ENCODE data around the gene RAB6A. TPM values are rescaled to one million over a fixed set of nuclear protein-coding genes. Genes with fewer than 3 reads are reported as not detected.

The RAB6A gene
- total and polyA plus RNA-seq, 3 experiments from 2014 or later = 66.9 to 125 (median 69.9) TPM

DNA sequence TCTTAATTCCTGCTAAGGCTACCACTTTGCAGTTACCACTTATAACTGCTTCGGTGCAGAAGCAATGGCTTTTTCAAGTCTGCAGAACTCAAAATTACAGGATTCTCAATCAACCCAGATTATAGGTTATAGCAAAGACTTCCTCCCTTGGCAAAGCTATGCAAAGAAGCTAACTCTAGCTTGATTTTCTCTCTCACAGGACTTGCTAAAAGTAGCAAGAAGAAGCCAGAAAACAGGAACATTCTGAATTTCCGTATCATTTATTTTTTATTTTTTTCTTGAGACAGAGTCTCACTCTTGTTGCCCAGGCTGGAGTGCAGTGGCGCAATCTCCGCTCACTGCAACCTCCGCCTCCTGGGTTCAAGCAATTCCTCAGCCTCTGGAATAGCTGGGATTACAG is 125.2 kb downstream of the RAB6A start:
- ChIA-PET CTCF (interaction anchor here (6.3 kb wide), 1 partner anchor 11 kb away, joined by 28 read pairs; no protein-coding TSS in a partner anchor), POLR2A (no interaction called here)
- Histone ChIP-seq H3K9me3 (ENCODE audit: low read length) (no peaks in the 10 kb centered on the region), H3K36me3 (ENCODE audit: insufficient read depth, low read length) (no peaks in the 10 kb centered on the region), H3K27ac (ENCODE audit: low read depth, low read length) (no peak overlapping the region), H3K4me1 (ENCODE audit: insufficient read depth, low read length) (peaks cover 12% of the 10 kb centered on the region), H3K27me3 (ENCODE audit: insufficient read depth, low read length, poor library complexity, severe bottlenecking) (no peaks in the 10 kb centered on the region), H3K4me3 (ENCODE audit: low read length) (no peak overlapping the region)
- no peak overlapping the region for H3K27ac Mint-ChIP-seq
- no peaks in the 10 kb centered on the region for H3K36me3 Mint-ChIP-seq
- DNase-seq = no peak
- peaks cover 0 to 5% (median 0%) of the 10 kb centered on the region in 3 donors for H3K4me1 Mint-ChIP-seq
- no peaks in the 10 kb centered on the region for H3K9me3 Mint-ChIP-seq
- no peak overlapping the region for H3K4me3 Mint-ChIP-seq
- peaks cover 2 to 12% of the 10 kb centered on the region in 2 donors for H3K27me3 Mint-ChIP-seq

DNA sequence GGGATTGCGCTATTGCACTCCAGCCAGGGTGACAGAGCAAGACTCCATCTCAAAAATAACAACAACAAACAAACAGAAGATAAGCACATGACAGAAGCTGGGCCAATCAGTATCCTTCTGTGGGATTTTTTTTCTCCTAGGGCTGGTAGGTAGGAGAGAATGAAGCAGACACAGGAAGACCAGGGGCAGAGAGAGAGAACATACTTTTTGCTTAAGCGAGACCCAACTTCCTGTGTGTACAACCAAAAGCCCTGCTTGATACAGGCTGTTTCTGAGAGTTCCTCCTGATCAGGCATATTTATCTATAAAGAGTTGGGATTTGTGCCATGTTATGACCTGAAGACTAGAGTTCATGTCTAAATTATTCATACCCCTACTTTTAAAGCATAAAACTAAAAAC is 126.9 kb downstream of the RAB6A start:
- H3K27ac ChIP-seq (ENCODE audit: low read depth, low read length) = no peak overlapping the region
- H3K9me3 Mint-ChIP-seq = no peaks in the 10 kb centered on the region

DNA sequence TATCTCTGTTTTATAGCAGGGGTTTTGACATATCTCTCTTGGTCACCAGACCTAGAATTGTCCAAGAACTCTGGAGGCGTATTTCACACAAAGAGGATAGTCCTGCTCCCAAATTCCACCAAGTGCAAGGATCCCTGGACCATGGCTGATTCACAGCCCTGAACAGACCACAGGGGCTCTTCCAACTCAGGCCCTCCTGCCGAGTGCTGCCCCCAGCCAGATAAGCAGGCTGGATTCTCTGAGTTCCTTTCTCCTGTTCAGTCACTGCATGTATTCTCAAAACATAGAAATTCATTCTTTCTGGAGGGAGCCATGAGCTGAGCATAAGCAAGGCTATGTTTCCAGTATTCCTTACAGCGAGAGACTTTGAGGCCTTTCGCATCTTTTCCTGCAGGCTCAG is 127.9 kb downstream of the RAB6A start:
- Histone ChIP-seq H3K9me3 (ENCODE audit: low read length) (no peaks in the 10 kb centered on the region), H3K4me1 (ENCODE audit: insufficient read depth, low read length) (peaks cover 12% of the 10 kb centered on the region), H3K4me3 (ENCODE audit: low read length) (no peak overlapping the region), H3K27me3 (ENCODE audit: insufficient read depth, low read length, poor library complexity, severe bottlenecking) (no peaks in the 10 kb centered on the region), H3K27ac (ENCODE audit: low read depth, low read length) (no peak overlapping the region), H3K36me3 (ENCODE audit: insufficient read depth, low read length) (no peaks in the 10 kb centered on the region)
- H3K27ac Mint-ChIP-seq = no peak overlapping the region
- CTCF ChIA-PET = interaction anchor here (0.8 to 6.3 kb wide), 2 partner anchors 8 to 29 kb away, joined by 3 to 28 read pairs; no protein-coding TSS in a partner anchor
- DNase-seq = no peak
- POLR2A ChIA-PET = no interaction called here
- no peaks in the 10 kb centered on the region for H3K9me3 Mint-ChIP-seq
- H3K27me3 Mint-ChIP-seq = peaks cover 1 to 4% of the 10 kb centered on the region in 2 donors
- no peak overlapping the region for H3K4me3 Mint-ChIP-seq
- H3K36me3 Mint-ChIP-seq = no peaks in the 10 kb centered on the region
- H3K4me1 Mint-ChIP-seq = peaks cover 0 to 5% (median 0%) of the 10 kb centered on the region in 3 donors

More for the DNA sequence above, 126.9 kb downstream of the RAB6A start:
- Histone ChIP-seq H3K27me3 (ENCODE audit: insufficient read depth, low read length, poor library complexity, severe bottlenecking) (no peaks in the 10 kb centered on the region), H3K4me1 (ENCODE audit: insufficient read depth, low read length) (peaks cover 12% of the 10 kb centered on the region), H3K36me3 (ENCODE audit: insufficient read depth, low read length) (no peaks in the 10 kb centered on the region), H3K4me3 (ENCODE audit: low read length) (no peak overlapping the region), H3K9me3 (ENCODE audit: low read length) (no peaks in the 10 kb centered on the region)
- Mint-ChIP-seq H3K27ac (peak overlapping the region in 1 of 8 donors; percentile 51), H3K4me3 (no peak overlapping the region), H3K4me1 (peaks cover 0 to 5% (median 0%) of the 10 kb centered on the region in 3 donors), H3K27me3 (peaks cover 0 to 4% of the 10 kb centered on the region in 2 donors), H3K36me3 (no peaks in the 10 kb centered on the region)
- peak in 1 of 5 donors; percentile 16 for DNase-seq
- ChIA-PET CTCF (interaction anchor here (6.3 kb wide), 1 partner anchor 9 kb away, joined by 28 read pairs; no protein-coding TSS in a partner anchor), POLR2A (interaction anchor here (0.6 kb wide), 1 partner anchor 266 kb away, joined by 3 read pairs; no protein-coding TSS in a partner anchor)

DNA sequence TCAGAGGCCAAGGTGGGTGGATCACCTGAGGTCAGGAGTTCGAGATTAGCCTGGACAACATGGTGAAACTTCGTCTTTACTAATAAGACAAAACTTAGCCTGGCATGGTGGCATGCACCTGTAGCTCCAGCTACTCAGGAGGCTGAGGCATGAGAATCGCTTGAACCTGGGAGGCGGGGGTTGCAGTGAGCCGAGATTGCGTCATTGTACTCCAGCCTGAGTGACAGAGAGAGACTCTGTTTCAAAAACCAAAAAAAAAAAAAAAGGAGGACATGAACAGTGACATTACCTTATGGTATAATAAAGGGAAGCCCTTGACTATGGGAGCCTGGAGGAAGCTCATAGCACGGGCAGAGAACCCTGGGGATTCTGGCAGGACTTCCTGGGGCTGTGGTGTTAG is 131.0 kb downstream of the RAB6A start:
- peaks cover 0 to 4% of the 10 kb centered on the region in 2 donors for H3K27me3 Mint-ChIP-seq
- DNase-seq = no peak
- H3K27me3 ChIP-seq (ENCODE audit: insufficient read depth, low read length, poor library complexity, severe bottlenecking) = peaks cover 4% of the 10 kb centered on the region
- no peak overlapping the region for H3K27ac Mint-ChIP-seq
- H3K4me1 Mint-ChIP-seq = peaks cover 2 to 5% (median 3%) of the 10 kb centered on the region in 3 donors
- no peak overlapping the region for H3K4me3 ChIP-seq (ENCODE audit: low read length)
- H3K9me3 ChIP-seq (ENCODE audit: low read length) = no peaks in the 10 kb centered on the region
- no peaks in the 10 kb centered on the region for H3K36me3 Mint-ChIP-seq
- POLR2A ChIA-PET = no interaction called here
- CTCF ChIA-PET = interaction anchor here (2.9 kb wide), 1 partner anchor 31 kb away, joined by 14 read pairs; no protein-coding TSS in a partner anchor
- no peak overlapping the region for H3K27ac ChIP-seq (ENCODE audit: low read depth, low read length)
- no peak overlapping the region for H3K4me3 Mint-ChIP-seq
- H3K36me3 ChIP-seq (ENCODE audit: insufficient read depth, low read length) = no peaks in the 10 kb centered on the region
- H3K9me3 Mint-ChIP-seq = no peaks in the 10 kb centered on the region
- H3K4me1 ChIP-seq (ENCODE audit: insufficient read depth, low read length) = peaks cover 10% of the 10 kb centered on the region

DNA sequence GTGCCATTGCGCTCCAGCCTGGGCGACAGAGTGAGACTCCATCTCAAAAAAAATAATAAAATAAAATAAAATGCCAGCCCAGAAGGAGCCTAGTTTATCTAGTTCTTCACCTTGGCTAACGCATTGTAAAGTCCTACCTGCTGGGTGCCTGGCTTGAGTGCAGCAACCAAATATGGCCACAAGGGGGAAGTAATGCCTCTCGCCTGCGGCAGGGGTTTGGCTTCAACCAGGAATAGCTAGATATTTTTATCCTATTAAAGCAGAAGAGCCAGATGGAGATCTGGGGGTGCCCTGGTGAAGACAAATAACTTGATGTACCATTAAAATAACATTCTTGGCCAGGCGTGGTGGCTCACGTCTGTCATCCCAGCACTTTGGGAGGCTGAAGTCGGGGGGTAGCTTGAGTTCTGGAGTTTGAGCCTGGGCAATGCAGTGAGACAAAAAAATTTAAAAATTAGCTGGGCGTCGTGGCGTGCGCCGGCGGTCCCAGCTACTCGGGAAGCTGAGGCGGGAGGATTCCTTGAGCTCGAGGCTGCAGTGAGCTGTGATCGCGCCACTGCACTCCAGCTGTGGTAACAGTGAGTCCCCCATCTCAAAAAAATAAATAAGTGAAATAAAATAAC is 135.1 kb downstream of the RAB6A start:
- Mint-ChIP-seq H3K36me3 (no peaks in the 10 kb centered on the region), H3K4me1 (peaks cover 0 to 3% (median 2%) of the 10 kb centered on the region in 3 donors), H3K4me3 (peak overlapping the region in 1 of 7 donors; percentile 21), H3K27ac (no peak overlapping the region), H3K9me3 (no peaks in the 10 kb centered on the region), H3K27me3 (peaks cover 11 to 26% of the 10 kb centered on the region in 2 donors)
- POLR2A ChIA-PET = interaction anchor here (0.6 to 1.3 kb wide), 2 partner anchors 22 to 136 kb away, joined by 3 read pairs; no protein-coding TSS in a partner anchor
- CTCF ChIA-PET = interaction anchor here (0.6 to 5.4 kb wide), 28 partner anchors 9 to 633 kb away, joined by 3 to 138 read pairs (median 4); partner anchors contain the start of genes PLEKHB1 and RAB6A
- H3K9me3 ChIP-seq (ENCODE audit: low read length) = no peaks in the 10 kb centered on the region
- H3K36me3 ChIP-seq (ENCODE audit: insufficient read depth, low read length) = no peaks in the 10 kb centered on the region
- peaks cover 5% of the 10 kb centered on the region for H3K27me3 ChIP-seq (ENCODE audit: insufficient read depth, low read length, poor library complexity, severe bottlenecking)
- no peak overlapping the region for H3K27ac ChIP-seq (ENCODE audit: low read depth, low read length)
- H3K4me3 ChIP-seq (ENCODE audit: low read length) = no peak overlapping the region
- no peaks in the 10 kb centered on the region for H3K4me1 ChIP-seq (ENCODE audit: insufficient read depth, low read length)
- DNase-seq = peak; percentile 55 to 76 (median 62)

Other genes with a start within 250 kb of the RAB6A start
- gene FAM168A, start 163.0 kb downstream of the RAB6A start, total RNA-seq = 10 to 100 TPM; 11.7 to 13.1 TPM
- 2.5 TPM for gene FAM168A, start 163.0 kb downstream of the RAB6A start, polyA plus RNA-seq
- gene PLEKHB1, start 114.5 kb downstream of the RAB6A start, total RNA-seq = 10 to 100 TPM in 1 of 2 experiments, 1 to 10 TPM in 1; 9.1 to 10.3 TPM
- gene PLEKHB1, start 114.5 kb downstream of the RAB6A start, polyA plus RNA-seq = 70.1 TPM
- gene MRPL48, start 26.8 kb upstream of the RAB6A start, total RNA-seq = 10 to 100 TPM; 63.1 to 66.7 TPM
- gene MRPL48, start 26.8 kb upstream of the RAB6A start, polyA plus RNA-seq = 56.8 TPM
- 100 to 1,000 TPM; 106 TPM for gene COA4, start 115.8 kb upstream of the RAB6A start, total RNA-seq
- 59.8 TPM for gene COA4, start 115.8 kb upstream of the RAB6A start, polyA plus RNA-seq
- 10 to 100 TPM; 27.1 to 29.5 TPM for gene PAAF1, start 115.9 kb upstream of the RAB6A start, total RNA-seq
- 18.9 TPM for gene PAAF1, start 115.9 kb upstream of the RAB6A start, polyA plus RNA-seq
- under 1 TPM; 0.31 to 0.44 TPM for gene DNAJB13, start 190.0 kb upstream of the RAB6A start, total RNA-seq
- gene DNAJB13, start 190.0 kb upstream of the RAB6A start, polyA plus RNA-seq = not detected
- 100 to 1,000 TPM; 279 to 295 TPM for gene UCP2, start 221.8 kb upstream of the RAB6A start, total RNA-seq
- gene UCP2, start 221.8 kb upstream of the RAB6A start, polyA plus RNA-seq = 962 TPM
- gene UCP3, start 248.0 kb upstream of the RAB6A start, total RNA-seq = 1 to 10 TPM; 2.8 to 2.9 TPM
- 0.36 TPM for gene UCP3, start 248.0 kb upstream of the RAB6A start, polyA plus RNA-seq

Measured in CD8-positive, alpha-beta memory T cell (primary cell).